ENCODE data around the gene CARS2.
A peak's percentile ranks its signal among the peaks of the same experiment; 100 is the strongest.

The CARS2 gene

GRCh38 chr13:110649551-110649950, 56.4 kb downstream of the CARS2 start:
- DNase-seq, result no peak

- DNase-seq, result no peak
These were observed 57.0 kb downstream of the CARS2 start for GRCh38 chr13:110648848-110649421.

GRCh38 chr13:110648146-110648819, 57.6 kb downstream of the CARS2 start:
- DNase-seq, result peak; percentile 69

- DNase-seq, result no peak
These were observed 58.6 kb downstream of the CARS2 start for GRCh38 chr13:110647365-110647737.

- DNase-seq, result no peak
These were observed 59.2 kb downstream of the CARS2 start for GRCh38 chr13:110646442-110647364.

- DNase-seq, result no peak
These were observed 60.2 kb downstream of the CARS2 start for GRCh38 chr13:110645750-110646149.

- peak; percentile 71 for DNase-seq
These were observed 60.9 kb downstream of the CARS2 start for GRCh38 chr13:110644892-110645521.

- DNase-seq, result no peak
These were observed 62.0 kb downstream of the CARS2 start for GRCh38 chr13:110643768-110644421.

- DNase-seq, result no peak
These were observed 62.6 kb downstream of the CARS2 start for GRCh38 chr13:110643324-110643723.

GRCh38 chr13:110642291-110642981, 63.5 kb downstream of the CARS2 start:
- no peak for DNase-seq

GRCh38 chr13:110641055-110642015, 64.6 kb downstream of the CARS2 start:
- no peak for DNase-seq

- DNase-seq, result no peak
These were observed 65.3 kb downstream of the CARS2 start for GRCh38 chr13:110640591-110641029.

- no peak for DNase-seq
These were observed 66.0 kb downstream of the CARS2 start for GRCh38 chr13:110639935-110640334.

GRCh38 chr13:110638814-110639806, 66.8 kb downstream of the CARS2 start:
- no peak for DNase-seq

GRCh38 chr13:110638257-110638656, 67.7 kb downstream of the CARS2 start:
- DNase-seq, result no peak

- DNase-seq, result no peak
These were observed 68.2 kb downstream of the CARS2 start for GRCh38 chr13:110637747-110638146.

- DNase-seq, result no peak
These were observed 68.6 kb downstream of the CARS2 start for GRCh38 chr13:110637275-110637674.

GRCh38 chr13:110636701-110637201, 69.2 kb downstream of the CARS2 start:
- DNase-seq, result no peak

- no peak for DNase-seq
These were observed 69.9 kb downstream of the CARS2 start for GRCh38 chr13:110636053-110636475.

Measured in hematopoietic multipotent progenitor cell treated with erythropoietin and hydrocortisone succinate and interleukin-3 and kit ligand, for 8 days (in vitro differentiated cells).